Suprapubic skin (tissue), 4 donors: ENCODE measurements around the gene ZC2HC1B.

ENCODE experiments used
- POLR2A ChIP-seq, 2 donors: fragments of 450-650 bp; IDR thresholded peaks; one replicate each; pipeline ENCODE4 v1.6.1; 2017; ENCODE audit warnings: antibody characterized with exemption in 2 of 2, mild to moderate bottlenecking in 2 of 2, moderate library complexity in 2 of 2
- POLR2AphosphoS5 ChIP-seq, 3 donors: sonication (generic); formaldehyde crosslinking; IDR thresholded peaks; one replicate each; pipeline ENCODE4 v1.6.1; 2017; ENCODE audit warnings: antibody characterized with exemption in 3 of 3

GRCh38 chr6:143973097-143973966 lies 109.1 kb downstream of the ZC2HC1B start:
- TF ChIP-seq POLR2A (IDR thresholded peaks at IDR 0.05) = no peak
- no peak for TF ChIP-seq POLR2AphosphoS5 (IDR thresholded peaks at IDR 0.05)
